Hematopoietic multipotent progenitor cell (in vitro differentiated cells): ENCODE results near the gene OPRD1. TPM values are rescaled to one million over a fixed set of nuclear protein-coding genes. Genes with fewer than 3 reads are reported as not detected.
A peak's percentile ranks its signal among the peaks of the same experiment; 100 is the strongest.

Experiments used
- DNase-seq, 3 donors: peaks; one replicate each; pipeline ENCODE4 v3.0.0-alpha.2; 2011 to 2015; ENCODE audit warnings: low read depth in 2 of 3, low spot score in 2 of 3
- small RNA-seq: library from RNA; depleted of rRNA; stranded (forward); fragments of <200 nt; gene quantifications from one replicate; pipeline ENCODE3, GENCODE V24; 2012
- total RNA-seq: library from RNA; depleted of rRNA; stranded (reverse); fragments of >200 nt; gene quantifications from one replicate; pipeline ENCODE4 v1.2.3, GENCODE V29; 2012

OPRD1 gene
- total RNA-seq, 1 donor = not detected

DNA sequence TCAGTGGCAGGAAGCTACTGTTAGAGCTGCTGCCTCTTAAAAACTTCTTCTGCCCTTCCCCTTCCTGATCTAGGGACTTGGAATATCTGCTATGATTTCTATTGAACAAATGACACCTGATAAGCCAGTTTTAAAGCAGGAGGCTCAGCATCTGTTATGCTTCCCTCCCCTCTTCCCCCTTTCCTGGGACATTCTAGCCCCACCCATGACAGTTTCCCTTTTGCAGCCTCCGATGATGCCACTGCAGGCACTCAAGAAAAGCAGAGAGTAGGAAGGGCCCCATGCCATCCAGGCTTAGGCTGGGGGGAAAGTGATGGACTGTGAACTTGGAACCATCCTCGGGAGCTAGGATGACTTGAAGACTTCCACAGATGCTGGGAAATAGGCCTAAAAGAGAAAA lies 87.3 kb downstream of the OPRD1 start:
- DNase-seq = no peak

DNA sequence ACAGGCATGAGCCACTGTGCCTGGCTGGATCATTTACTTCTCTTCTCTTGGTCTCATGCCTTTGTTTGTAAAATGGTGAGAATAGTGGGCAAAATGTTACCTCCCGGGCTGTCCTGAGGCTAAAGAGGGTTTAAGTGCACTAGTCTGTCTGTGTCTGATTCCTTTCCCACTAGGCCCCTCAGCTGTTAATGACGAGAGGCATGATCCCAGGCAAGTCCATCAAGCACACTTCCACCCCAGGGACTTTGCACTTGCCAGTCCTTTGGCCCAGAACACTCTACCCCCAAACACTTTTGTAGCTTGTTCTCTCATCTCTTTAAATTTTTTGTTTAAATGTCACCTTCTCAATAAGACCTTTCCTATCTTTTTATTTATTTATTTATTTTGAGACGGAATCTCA lies 88.6 kb downstream of the OPRD1 start:
- no peak for DNase-seq

DNA sequence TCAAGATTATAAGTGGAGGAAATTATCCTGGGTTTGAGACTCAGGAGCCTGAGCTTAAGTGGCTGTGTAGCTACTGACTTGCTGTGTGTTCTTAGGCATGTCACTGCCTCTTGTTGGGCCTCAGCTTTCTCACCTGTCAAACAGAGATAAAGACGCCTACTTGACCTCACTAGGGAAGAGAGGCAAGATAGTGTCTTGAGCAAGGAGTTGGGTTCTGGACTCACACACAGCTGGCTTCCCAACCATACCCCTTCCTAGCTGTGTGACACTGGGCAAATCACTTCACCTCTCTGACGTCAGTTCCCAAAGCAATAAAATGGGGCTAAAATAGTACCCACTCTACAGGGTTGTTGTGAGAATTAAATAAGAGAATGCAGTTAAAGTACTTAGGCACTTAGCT lies 90.8 kb downstream of the OPRD1 start:
- no peak for DNase-seq

DNA sequence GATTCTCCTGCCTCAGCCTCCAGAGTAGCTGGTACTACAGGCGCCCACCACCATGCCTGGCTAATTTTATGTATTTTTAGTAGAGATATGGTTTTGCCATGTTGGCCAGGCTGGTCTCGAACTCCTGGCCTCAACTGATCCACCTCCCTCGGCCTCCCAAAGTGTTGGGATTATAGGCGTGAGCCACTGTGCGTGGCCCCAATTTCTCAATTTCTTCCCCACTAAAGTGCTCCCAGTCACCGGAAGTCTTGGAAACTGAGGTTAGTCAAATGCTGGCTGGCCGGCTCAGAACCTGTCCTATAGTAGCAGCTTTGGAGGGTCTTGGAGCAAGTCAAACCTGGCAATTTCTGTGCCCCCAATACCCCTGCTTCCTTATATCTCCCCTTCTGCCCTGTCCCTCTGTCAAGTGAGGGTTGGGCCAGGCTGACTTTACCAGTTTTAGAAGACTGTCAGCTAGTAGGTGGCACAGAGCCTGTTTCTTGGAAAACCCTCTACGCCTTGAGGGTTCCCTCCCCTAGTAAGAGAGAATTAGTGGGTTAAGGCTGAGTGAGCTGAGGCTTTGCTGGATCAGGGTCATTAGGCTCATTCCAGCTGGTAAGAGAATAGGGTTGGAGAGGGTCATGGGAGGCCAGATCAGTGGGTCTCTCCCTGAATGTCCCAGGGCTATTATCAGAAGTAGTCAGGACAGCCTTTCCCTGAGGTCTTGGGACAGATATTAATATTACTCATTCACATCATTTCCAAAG lies 94.1 kb downstream of the OPRD1 start:
- DNase-seq = no peak

DNA sequence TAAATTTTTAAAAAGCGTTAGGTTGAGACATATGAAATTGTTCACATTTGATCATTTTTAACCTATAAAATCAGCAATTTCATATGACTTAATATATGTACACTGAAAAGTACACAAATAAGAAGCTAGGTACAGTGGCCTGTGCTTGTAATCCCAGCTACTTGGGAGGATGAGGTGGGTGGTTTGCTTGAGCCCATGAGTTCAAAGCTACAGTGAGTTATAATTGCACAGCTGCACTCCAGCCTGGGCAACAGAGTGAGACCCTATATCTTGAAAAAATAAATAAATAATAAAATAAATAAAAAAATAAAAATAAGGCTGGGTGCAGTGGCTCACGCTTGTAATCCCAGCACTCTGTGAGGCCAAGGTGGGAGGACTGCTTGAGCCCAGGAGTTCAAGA lies 97.2 kb downstream of the OPRD1 start:
- no peak for DNase-seq

DNA sequence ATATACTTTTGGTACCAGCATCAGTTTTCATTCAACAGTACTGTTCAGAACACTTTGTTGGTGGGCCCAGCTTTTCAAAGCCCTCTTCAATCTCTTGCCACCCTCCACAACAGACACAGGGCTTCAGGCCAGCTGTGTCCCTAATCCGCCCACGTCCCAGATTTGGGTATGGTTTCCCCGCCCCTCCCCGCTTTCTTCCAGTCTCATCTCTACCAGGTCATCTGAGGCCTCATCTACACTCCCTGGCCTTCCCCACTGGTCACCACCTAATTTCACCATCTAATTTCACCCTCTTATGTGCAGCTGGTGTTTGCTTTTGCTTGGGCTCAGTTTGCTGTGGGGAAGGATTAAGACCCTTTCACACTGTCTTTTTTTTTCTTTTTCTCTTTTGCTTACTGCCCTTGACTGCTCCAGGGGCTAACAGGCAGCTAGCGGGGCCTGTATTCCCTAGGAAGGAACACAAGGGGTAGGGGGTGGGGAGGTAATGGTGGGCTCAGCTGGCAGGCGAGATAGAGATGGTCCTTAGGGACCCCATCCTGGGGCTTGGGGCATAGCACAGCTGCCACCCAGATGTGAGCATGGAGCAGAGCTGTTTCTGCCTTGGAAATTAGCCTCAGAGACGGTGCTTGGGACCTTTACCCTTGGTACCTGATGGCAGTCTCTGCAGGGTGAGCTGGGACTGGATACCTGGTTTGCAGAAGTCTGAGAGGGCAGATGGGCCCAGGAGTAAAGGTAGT lies 98.6 kb downstream of the OPRD1 start:
- no peak for DNase-seq

DNA sequence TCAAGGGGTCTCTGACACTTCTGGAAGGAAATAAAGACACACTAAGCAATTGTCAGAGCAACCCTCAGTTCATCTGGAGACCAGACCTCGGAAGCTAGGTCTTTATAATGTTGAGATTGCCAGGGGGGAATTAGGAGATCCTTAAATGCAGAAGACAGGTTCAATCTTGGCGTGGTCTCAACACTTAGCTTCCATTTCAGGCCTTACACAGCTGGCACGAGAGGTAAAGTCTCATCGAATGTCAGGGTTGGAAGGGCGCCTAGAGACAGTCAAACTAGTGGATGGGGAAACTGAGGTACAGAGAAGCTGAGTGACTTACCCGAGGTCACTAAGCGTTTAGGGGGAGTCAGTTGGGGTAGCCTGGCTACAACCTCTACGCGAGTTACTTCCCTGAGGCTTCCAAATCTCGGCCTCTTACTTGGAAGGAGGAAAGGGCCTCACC lies 101.8 kb downstream of the OPRD1 start:
- no peak for DNase-seq

DNA sequence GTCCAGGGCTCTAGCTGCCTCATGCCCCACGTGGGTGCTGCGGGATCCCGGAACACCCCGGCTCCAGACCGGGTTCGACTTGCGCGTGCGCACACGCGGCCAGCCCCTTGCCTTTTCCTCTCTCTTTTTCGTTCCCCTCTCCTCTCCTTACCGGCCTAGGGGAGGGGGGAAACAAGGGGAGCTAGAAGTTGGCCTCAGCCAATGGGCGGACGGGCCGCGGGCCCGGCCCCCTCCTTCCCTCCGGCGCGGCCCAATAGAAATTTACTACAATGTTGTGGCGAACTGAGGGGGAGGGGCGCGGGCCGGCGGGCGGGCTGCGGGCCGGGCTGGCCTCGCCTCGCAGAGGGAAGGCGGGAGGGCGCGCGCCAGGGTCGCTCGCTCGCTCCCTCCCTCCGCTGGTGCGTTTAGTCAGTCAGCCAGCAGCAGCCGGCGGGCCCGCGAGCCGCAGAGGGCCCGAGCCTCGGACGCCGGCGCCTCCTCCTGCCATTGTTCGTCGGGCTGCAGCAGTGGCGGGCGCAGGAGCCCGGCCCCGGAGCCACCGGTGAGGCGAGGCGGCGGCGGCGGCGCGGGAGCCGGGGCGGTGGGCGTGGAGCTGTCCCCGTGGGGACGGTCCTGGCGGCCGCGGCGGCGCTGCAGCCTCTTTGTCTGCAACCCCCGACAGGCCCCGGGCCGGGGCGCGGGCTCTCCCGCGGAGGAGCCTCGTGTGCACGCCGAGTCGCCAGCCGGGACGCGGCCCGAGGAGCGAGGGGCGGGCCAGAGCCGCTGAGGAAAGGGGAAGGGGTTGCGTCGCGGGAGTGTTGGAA lies 102.5 kb downstream of the OPRD1 start, which contains the start of gene EPB41:
Gene EPB41 (plus strand): TSS at position 342 of the 803 bp plus-strand sequence. CDS start 72,869 bp downstream, outside the sequence.
- DNase-seq = peak; percentile 77 to 96 (median 95)

DNA sequence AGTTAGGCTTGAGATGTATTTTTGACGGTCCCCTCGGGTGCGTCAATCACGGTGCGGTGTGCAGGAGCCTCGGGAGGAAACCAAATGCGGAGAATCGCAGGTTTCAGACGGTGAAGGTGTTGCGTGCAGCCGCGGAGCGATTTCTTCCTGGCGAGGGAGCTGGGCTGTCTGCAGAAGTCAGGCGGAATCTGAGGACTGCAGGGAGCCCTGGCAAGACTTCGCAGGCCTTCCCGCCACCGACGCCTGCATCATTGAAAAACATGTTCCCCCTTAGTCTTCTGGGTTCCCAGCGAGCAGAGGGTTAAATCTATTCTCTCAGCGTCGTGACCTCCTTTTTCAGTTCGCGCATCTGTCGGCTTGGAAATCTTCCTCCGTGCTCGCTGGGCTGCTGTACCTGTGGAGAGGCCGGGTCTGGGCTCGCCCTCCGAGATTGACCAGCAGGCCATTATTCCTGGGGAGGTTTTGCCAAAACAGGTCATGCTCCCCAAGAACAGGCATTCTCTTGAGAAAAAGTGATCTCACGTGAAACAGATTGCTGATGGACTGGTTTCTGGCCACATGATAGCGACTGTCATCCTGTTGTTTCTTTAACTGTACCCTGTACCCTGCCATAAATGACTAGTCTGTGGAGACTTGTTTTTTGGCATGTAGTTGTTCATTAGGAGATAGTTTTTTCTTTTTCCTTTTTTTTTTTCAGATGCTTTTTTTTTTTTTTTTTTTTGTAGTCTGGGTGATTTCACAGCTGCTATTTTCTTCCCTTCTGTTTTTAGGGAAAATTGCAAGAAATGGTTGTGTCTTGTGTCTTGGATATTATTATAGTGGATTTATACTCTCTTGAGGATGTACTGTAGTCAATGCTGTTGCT lies 103.3 kb downstream of the OPRD1 start:
- peak in 2 of 3 donors; percentile 22 to 37 for DNase-seq

DNA sequence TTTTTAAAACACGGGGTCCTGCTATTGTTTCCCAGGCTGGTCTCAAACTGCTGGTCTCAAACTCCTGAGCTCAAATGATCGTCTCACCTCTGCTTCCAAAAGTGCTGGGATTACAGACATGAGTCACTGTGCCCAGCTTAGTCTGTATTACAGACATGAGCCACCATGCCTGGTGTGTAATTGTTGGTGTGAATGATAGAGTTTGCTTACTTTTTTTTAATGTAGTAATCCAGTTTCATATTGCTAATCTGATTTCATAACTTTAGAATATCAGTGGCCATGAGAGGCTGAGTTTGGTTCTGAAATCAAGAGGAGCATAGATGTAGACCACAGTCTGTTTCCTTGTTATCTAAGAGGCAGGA lies 105.8 kb downstream of the OPRD1 start:
- DNase-seq = no peak

Small RNA genes within 50 kb of the gene (small RNA-seq; reads per million reads assigned to genes)
- gene RF00019 = not detected

Other genes with a start within 250 kb of the OPRD1 start
- 1.6 TPM for gene RAB42, start 219.9 kb upstream of the OPRD1 start, total RNA-seq
- gene TAF12, start 169.1 kb upstream of the OPRD1 start, total RNA-seq = 14.0 TPM
- under 0.01 TPM for gene RNU11, start 163.6 kb upstream of the OPRD1 start, total RNA-seq
- 12.7 TPM for gene GMEB1, start 143.4 kb upstream of the OPRD1 start, total RNA-seq
- 69.5 TPM for gene YTHDF2, start 75.2 kb upstream of the OPRD1 start, total RNA-seq
- gene EPB41, start 102.4 kb downstream of the OPRD1 start, total RNA-seq = 63.3 TPM